A549 treated with Mapracorat at 1 μM for 4 hours (cell line): ENCODE data around the gene PRAMEF27. TPM values are rescaled to one million over a fixed set of nuclear protein-coding genes. Genes with fewer than 3 reads are reported as not detected.

Experiments used
- total RNA-seq: library from RNA; stranded (reverse); fragments of 200-300 nt; extraction: Qiagen RNA extraction; gene quantifications from 5 replicates; pipeline ENCODE4 v1.2.3, GENCODE V29; 2022

The PRAMEF27 gene
- total RNA-seq = not detected in 5 replicates

DNA sequence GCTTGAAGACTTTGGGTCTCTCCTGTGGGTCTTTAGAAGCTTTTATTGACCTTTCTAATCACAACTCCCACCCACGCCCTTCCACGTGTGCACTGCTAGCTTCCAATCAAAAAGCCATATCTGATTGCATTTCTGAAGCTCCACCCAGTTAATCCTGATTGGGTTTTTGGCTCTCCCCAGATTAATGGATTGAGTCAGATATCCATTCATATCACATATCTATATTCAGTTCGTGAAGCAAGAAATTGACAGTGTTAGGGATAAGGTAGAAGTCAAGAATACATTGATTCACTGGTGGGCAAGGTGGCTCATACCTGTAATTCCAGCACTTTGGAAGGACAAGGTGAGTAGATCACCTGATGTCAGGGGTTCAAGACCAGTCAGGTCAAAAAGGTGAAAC lies at the start of gene PRAMEF27:
Gene PRAMEF27, minus strand, starts transcription at position 101 of the 400 bp plus-strand sequence. CDS start 2,916 bp downstream, outside the sequence.

DNA sequence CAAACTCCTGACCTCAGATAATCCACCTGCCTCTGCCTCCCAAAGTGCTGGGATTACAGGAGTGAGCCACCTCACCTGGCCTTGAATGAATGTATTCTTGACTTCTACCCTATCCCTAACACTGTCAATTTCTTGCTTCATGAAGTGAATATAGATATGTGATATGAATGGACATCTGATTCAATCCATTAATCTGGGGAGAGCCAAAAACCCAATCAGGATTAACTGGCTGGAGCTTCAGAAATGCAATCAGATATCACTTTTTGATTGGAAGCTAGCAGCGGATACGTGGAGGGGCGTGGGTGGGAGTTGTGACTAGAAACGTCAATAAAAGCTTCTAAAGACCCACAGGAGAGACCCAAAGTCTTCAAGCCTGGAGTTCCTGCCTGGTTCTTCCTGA lies 14.1 kb upstream of the PRAMEF27 start, which contains the start of gene PRAMEF25:
Gene PRAMEF25, plus strand, starts transcription at position 301 of the 400 bp plus-strand sequence. CDS start 2,920 bp downstream, outside the sequence.

Other genes with a start within 250 kb of the PRAMEF27 start
- not detected in 5 replicates for gene PRAMEF11, start 225.2 kb downstream of the PRAMEF27 start, total RNA-seq
- not detected in 5 replicates for gene HNRNPCL1, start 207.9 kb downstream of the PRAMEF27 start, total RNA-seq
- 0.09 TPM in 1 of 5 replicates, not detected in the others for gene PRAMEF2, start 199.5 kb downstream of the PRAMEF27 start, total RNA-seq
- not detected in 5 replicates for gene PRAMEF4, start 170.4 kb downstream of the PRAMEF27 start, total RNA-seq
- gene PRAMEF10, start 158.3 kb downstream of the PRAMEF27 start, total RNA-seq = not detected in 5 replicates
- gene PRAMEF7, start 140.0 kb downstream of the PRAMEF27 start, total RNA-seq = not detected in 5 replicates
- gene PRAMEF6, start 109.0 kb downstream of the PRAMEF27 start, total RNA-seq = not detected in 5 replicates
- gene HNRNPCL3, start 4.2 kb upstream of the PRAMEF27 start, total RNA-seq = not detected in 5 replicates
- gene PRAMEF25, start 14.2 kb upstream of the PRAMEF27 start, total RNA-seq = not detected in 5 replicates
- not detected in 5 replicates for gene HNRNPCL2, start 60.3 kb upstream of the PRAMEF27 start, total RNA-seq
- gene PRAMEF26, start 99.4 kb upstream of the PRAMEF27 start, total RNA-seq = not detected in 5 replicates
- gene HNRNPCL4, start 109.1 kb upstream of the PRAMEF27 start, total RNA-seq = not detected in 5 replicates
- gene PRAMEF9, start 115.3 kb upstream of the PRAMEF27 start, total RNA-seq = not detected in 5 replicates
- gene PRAMEF13, start 144.8 kb upstream of the PRAMEF27 start, total RNA-seq = not detected in 5 replicates
- gene PRAMEF18, start 169.6 kb upstream of the PRAMEF27 start, total RNA-seq = not detected in 5 replicates
- not detected in 5 replicates for gene PRAMEF5, start 197.6 kb upstream of the PRAMEF27 start, total RNA-seq
- not detected in 5 replicates for gene PRAMEF8, start 228.6 kb upstream of the PRAMEF27 start, total RNA-seq
- not detected in 5 replicates for gene PRAMEF33, start 247.0 kb upstream of the PRAMEF27 start, total RNA-seq